ENCODE results near the gene EPS8L1. TPM values are rescaled to one million over a fixed set of nuclear protein-coding genes. Genes with fewer than 3 reads are reported as not detected.

EPS8L1 gene
- total RNA-seq, 1 donor from 2014 or later = 7.9 TPM

GRCh38 chr19:55071129-55071502, 4.6 kb upstream of the EPS8L1 start:
- Mint-ChIP-seq H3K36me3 (ENCODE audit: low read depth) (no peaks in the 10 kb centered on the region), H3K4me3 (ENCODE audit: unreplicated experiment) (no peak overlapping the region), H3K27ac (ENCODE audit: unreplicated experiment) (no peak overlapping the region), H3K27me3 (ENCODE audit: low read depth) (peaks cover 19% of the 10 kb centered on the region), H3K4me1 (ENCODE audit: low read depth) (peaks cover 14% of the 10 kb centered on the region), H3K9me3 (ENCODE audit: low read depth) (no peaks in the 10 kb centered on the region)
- DNase-seq (ENCODE audit: low spot score) = no peak
- TF ChIP-seq CTCF (IDR thresholded peaks at IDR 0.05) = no peak

DNA sequence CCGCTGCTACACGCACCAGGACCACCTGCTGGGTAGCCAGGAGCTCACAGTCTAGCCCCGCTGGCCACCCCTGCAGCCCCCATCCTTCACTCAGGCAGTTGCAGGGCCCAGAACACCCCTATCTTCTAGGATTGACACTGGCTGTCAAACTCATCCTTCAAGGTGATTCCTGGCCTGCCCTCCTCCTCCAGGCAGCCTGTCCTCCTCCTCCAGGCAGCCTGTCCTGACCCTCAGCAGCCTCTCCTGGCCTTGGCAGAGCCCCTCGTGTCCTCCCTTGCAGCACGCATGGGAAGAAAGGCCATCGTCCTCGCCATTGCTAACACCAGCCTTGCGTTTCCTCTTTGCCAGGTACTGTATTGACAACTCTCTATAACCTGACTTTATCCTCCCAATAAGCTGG, 3.8 kb upstream of the EPS8L1 start:
- peaks cover 20% of the 10 kb centered on the region for H3K27me3 Mint-ChIP-seq (ENCODE audit: low read depth)
- no peaks in the 10 kb centered on the region for H3K36me3 Mint-ChIP-seq (ENCODE audit: low read depth)
- no peak overlapping the region for H3K4me3 Mint-ChIP-seq (ENCODE audit: unreplicated experiment)
- DNase-seq (ENCODE audit: low spot score) = no peak
- peaks cover 14% of the 10 kb centered on the region for H3K4me1 Mint-ChIP-seq (ENCODE audit: low read depth)
- H3K9me3 Mint-ChIP-seq (ENCODE audit: low read depth) = no peaks in the 10 kb centered on the region
- no peak overlapping the region for H3K27ac Mint-ChIP-seq (ENCODE audit: unreplicated experiment)
- TF ChIP-seq CTCF (IDR thresholded peaks at IDR 0.05) = no peak

- Mint-ChIP-seq H3K27ac (ENCODE audit: unreplicated experiment) (no peak overlapping the region), H3K4me3 (ENCODE audit: unreplicated experiment) (no peak overlapping the region), H3K9me3 (ENCODE audit: low read depth) (no peaks in the 10 kb centered on the region), H3K36me3 (ENCODE audit: low read depth) (no peaks in the 10 kb centered on the region), H3K27me3 (ENCODE audit: low read depth) (peaks cover 43% of the 10 kb centered on the region), H3K4me1 (ENCODE audit: low read depth) (peaks cover 17% of the 10 kb centered on the region)
- DNase-seq (ENCODE audit: low spot score) = no peak
- TF ChIP-seq CTCF (IDR thresholded peaks at IDR 0.05) = no peak
Observed at GRCh38 chr19:55076321-55076720, 652 bp downstream of the EPS8L1 start.

DNA sequence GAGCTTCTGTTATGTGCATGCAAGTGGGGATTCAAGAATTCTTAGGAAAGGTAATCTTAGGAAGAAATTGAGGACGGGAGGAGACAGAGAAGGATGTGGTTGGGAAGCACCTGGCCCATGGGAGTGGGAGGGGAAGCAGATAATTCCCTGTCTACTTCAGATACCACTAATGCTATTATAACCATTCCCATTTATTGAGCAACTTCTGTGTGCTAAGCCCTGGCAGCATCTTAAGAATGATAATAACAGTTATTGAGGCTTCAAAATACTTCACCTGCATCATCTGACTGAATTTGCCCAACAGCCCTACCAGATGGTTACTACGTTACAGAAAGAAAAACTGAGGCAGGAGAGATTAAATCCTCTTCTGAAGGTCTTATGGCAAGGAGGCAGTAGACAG, 1.4 kb downstream of the EPS8L1 start:
- H3K4me3 Mint-ChIP-seq (ENCODE audit: unreplicated experiment) = no peak overlapping the region
- no peaks in the 10 kb centered on the region for H3K9me3 Mint-ChIP-seq (ENCODE audit: low read depth)
- no peak for TF ChIP-seq CTCF (IDR thresholded peaks at IDR 0.05)
- no peak overlapping the region for H3K27ac Mint-ChIP-seq (ENCODE audit: unreplicated experiment)
- no peaks in the 10 kb centered on the region for H3K36me3 Mint-ChIP-seq (ENCODE audit: low read depth)
- peaks cover 14% of the 10 kb centered on the region for H3K4me1 Mint-ChIP-seq (ENCODE audit: low read depth)
- DNase-seq (ENCODE audit: low spot score) = no peak
- peaks cover 45% of the 10 kb centered on the region for H3K27me3 Mint-ChIP-seq (ENCODE audit: low read depth)

DNA sequence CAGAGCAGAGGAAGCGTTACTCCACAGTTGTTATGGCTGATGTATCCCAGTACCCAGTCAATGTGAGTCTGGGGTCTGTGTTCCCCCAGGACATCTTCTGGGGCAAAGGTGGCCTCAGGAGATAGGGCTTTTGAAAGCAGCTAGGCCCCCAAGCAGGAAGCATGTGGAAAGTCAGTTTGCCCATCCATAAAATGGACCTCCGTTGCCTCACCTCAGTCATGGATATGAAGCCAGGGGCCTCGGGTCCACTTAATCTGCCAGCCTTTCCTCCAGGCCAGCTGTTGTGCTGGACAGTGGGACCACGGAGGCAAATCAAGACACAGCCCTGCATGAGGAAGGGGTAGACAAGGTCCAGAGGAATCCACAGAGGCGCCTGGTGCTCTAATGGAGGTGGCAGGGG, 3.3 kb downstream of the EPS8L1 start:
- no peak overlapping the region for H3K4me3 Mint-ChIP-seq (ENCODE audit: unreplicated experiment)
- H3K36me3 Mint-ChIP-seq (ENCODE audit: low read depth) = peaks cover 2% of the 10 kb centered on the region
- H3K9me3 Mint-ChIP-seq (ENCODE audit: low read depth) = no peaks in the 10 kb centered on the region
- H3K4me1 Mint-ChIP-seq (ENCODE audit: low read depth) = peaks cover 18% of the 10 kb centered on the region
- no peak overlapping the region for H3K27ac Mint-ChIP-seq (ENCODE audit: unreplicated experiment)
- no peak for DNase-seq (ENCODE audit: low spot score)
- H3K27me3 Mint-ChIP-seq (ENCODE audit: low read depth) = peaks cover 56% of the 10 kb centered on the region
- no peak for TF ChIP-seq CTCF (IDR thresholded peaks at IDR 0.05)
